Measurements from ENCODE around the gene USP44. TPM values are rescaled to one million over a fixed set of nuclear protein-coding genes. Genes with fewer than 3 reads are reported as not detected.

Gene USP44
- polyA plus RNA-seq, 1 experiment = 62.0 TPM

GRCh38 chr12:95470300-95470699, 81.0 kb downstream of the USP44 start:
- POLR2A ChIA-PET = no interaction called here
- no peak for DNase-seq (ENCODE audit: low read depth, low spot score)
- CTCF ChIA-PET = no interaction called here
- TF ChIP-seq CTCF (IDR thresholded peaks at IDR 0.05; ENCODE audit: low read depth, low read length) = no peak
- H3K27me3 ChIP-seq (ENCODE audit: control insufficient read depth, insufficient read depth, low read length) = no peaks in the 10 kb centered on the region
- H3K4me3 ChIP-seq (ENCODE audit: low read depth, low read length) = no peak overlapping the region
- H3K9me3 ChIP-seq (ENCODE audit: control insufficient read depth, insufficient read depth, low read length) = no peaks in the 10 kb centered on the region
- no peak overlapping the region for H3K27ac ChIP-seq (ENCODE audit: low read depth, low read length)

Other genes with a start within 250 kb of the USP44 start
- gene METAP2, start 77.3 kb downstream of the USP44 start, polyA plus RNA-seq (2011; rRNA removed) = 89.2 and 135 TPM in 2 replicates
- gene NTN4, start 239.3 kb upstream of the USP44 start, polyA plus RNA-seq (2011; rRNA removed) = 132 and 147 TPM in 2 replicates